ENCODE data around the gene CISH. TPM values are rescaled to one million over a fixed set of nuclear protein-coding genes. Genes with fewer than 3 reads are reported as not detected.

CISH gene
- total and polyA plus RNA-seq, 10 of the 15 experiments (the other 5 are each of a cell fraction or from before 2014, with no cell fraction given), result 0.21 to 4.4 (median 1.8) TPM

- WGBS (ENCODE audit: insufficient coverage, insufficient replicate concordance, low lambda C conversion rate, missing lambda C conversion rate), result 75% methylated on average over 17 of the region's 18 CpGs
- H3K27me3 ChIP-seq (replicated peaks in 1 of 2; ENCODE audit: control insufficient read depth in 2 of 2, insufficient read depth in 2 of 2, low read length in 1 of 2), result no peaks in the 10 kb centered on the region
- TF ChIP-seq BCL3 (IDR thresholded peaks at IDR 0.05; ENCODE audit: borderline replicate concordance, insufficient read depth, low read depth, low read length, poor library complexity, severe bottlenecking), result no peak
- TF ChIP-seq JUND (IDR thresholded peaks at IDR 0.05; ENCODE audit: low read depth, low read length), result no peak
- TF ChIP-seq HDAC2 (IDR thresholded peaks at IDR 0.05), result no peak
- peaks cover 0 to 2% of the 10 kb centered on the region in 2 experiments; a peak in 2 of 4 replicates for H3K36me3 ChIP-seq (ENCODE audit: control insufficient read depth in 2 of 2, insufficient read depth in 2 of 2, low read length in 1 of 2)
- CTCF ChIA-PET, result interaction anchor here (0.6 to 12.7 kb wide), 6 partner anchors 9 to 166 kb away, joined by 3 to 250 read pairs (median 4); partner anchors contain the start of gene MAPKAPK3
- H4K20me1 ChIP-seq (ENCODE audit: control insufficient read depth, insufficient read depth), result no peaks in the 10 kb centered on the region
- no peak overlapping the region for H3K27ac ChIP-seq (ENCODE audit: control insufficient read depth, insufficient read depth)
- intact Hi-C loops (cut with micrococcal nuclease; ENCODE audit: unreplicated experiment) (no loop called here), in situ Hi-C loops (cut with MboI) (no loop called here)
- no peaks in the 10 kb centered on the region for H3K79me2 ChIP-seq (ENCODE audit: control insufficient read depth, insufficient read depth, low read length)
- FAIRE-seq (no peak), ATAC-seq (no peak), DNase-seq (ENCODE audit: low read depth, low spot score) (no peak)
- H3K4me3 ChIP-seq, result no peak overlapping the region
- peaks cover 26% of the 10 kb centered on the region for H3K4me1 ChIP-seq (ENCODE audit: control insufficient read depth, insufficient read depth, low read length)
- SMC1A ChIA-PET (ENCODE audit: uncharacterized antibody, unreplicated experiment), result interaction anchor here (0.9 to 1.0 kb wide), 2 partner anchors 9 kb away, joined by 3 read pairs; partner anchors contain the start of gene MAPKAPK3
- RAD21 ChIA-PET (ENCODE audit: unreplicated experiment), result interaction anchor here (1.2 to 3.8 kb wide), 2 partner anchors 8 to 27 kb away, joined by 5 to 19 read pairs; partner anchors contain the start of gene MAPKAPK3
- H2AFZ ChIP-seq (ENCODE audit: control insufficient read depth, low read depth, low read length), result no peak overlapping the region
- H3K4me2 ChIP-seq (ENCODE audit: control insufficient read depth, insufficient read depth), result no peak overlapping the region
- no peak overlapping the region for H3K9ac ChIP-seq (ENCODE audit: control insufficient read depth, insufficient read depth, low read length)
- no peaks in the 10 kb centered on the region for H3K9me3 ChIP-seq (replicated peaks; ENCODE audit: control insufficient read depth, insufficient read depth, low read length)
- POLR2A ChIA-PET, result no interaction called here
- BruUV-seq (replicated peaks), result no TSS peak
Measured at GRCh38 chr3:50625231-50626182, 13.9 kb upstream of the CISH start.

Measured in GM12878 (cell line).